Transverse colon (tissue), 3 donors: Measurements from ENCODE around the gene MOB3B.

Experiments
- CTCF ChIP-seq, 5 experiments: fragments of 200-600 bp in 3 of 5; fragments of 450-650 bp in 2 of 5; sonication (generic) in 3 of 5; IDR thresholded peaks; 1 replicate in 2 of 5; 2 replicates in 3 of 5; pipeline ENCODE4 v1.5.1; 2016 to 2017; ENCODE audit warnings: antibody characterized with exemption in 5 of 5, inconsistent platforms in 3 of 5, mild to moderate bottlenecking in 2 of 5, moderate library complexity in 1 of 5
- POLR2A ChIP-seq: fragments of 450-650 bp; IDR thresholded peaks from one replicate; pipeline ENCODE4 v1.6.1; 2016; ENCODE audit warnings: antibody characterized with exemption, mild to moderate bottlenecking, moderate library complexity

- TF ChIP-seq CTCF (IDR thresholded peaks at IDR 0.05) = no peak
- no peak for TF ChIP-seq POLR2A
Measured at GRCh38 chr9:27571011-27571410, 41.4 kb upstream of the MOB3B start.
